A673 (cell line): ENCODE measurements around the gene TMEM215. TPM values are rescaled to one million over a fixed set of nuclear protein-coding genes. Genes with fewer than 3 reads are reported as not detected.
A peak's percentile ranks its signal among the peaks of the same experiment; 100 is the strongest.

Experiments used
- BruUV-seq: library from RNA; stranded (reverse); fragments of 400-500 nt; replicated peaks from 2 replicates; lab custom pipeline; 2021; lab: Mats Ljungman, UMichigan
- CTCF ChIA-PET: fragments of 300-600 bp; sonication (Branson Sonifier 250); formaldehyde crosslinking; loops from one replicate; lab custom pipeline; 2022; ENCODE audit warnings: antibody characterized with exemption; lab: Charles Lee
- POLR2A ChIA-PET: fragments of 300-600 bp; sonication (Branson Sonifier 250); formaldehyde crosslinking; loops from one replicate; lab custom pipeline; 2022; ENCODE audit warnings: antibody characterized with exemption; ENCODE audit not compliant: low non-redundant PET; lab: Charles Lee
- DNase-seq: peaks from one replicate; pipeline ENCODE4 v3.0.0-alpha.2; 2015; ENCODE audit warnings: low spot score
- H3K27ac ChIP-seq: fragments of 200-600 bp; sonication (generic); 2 replicates; pipeline ENCODE4 v1.5.1; 2016; ENCODE audit warnings: mixed run types, low read depth, mild to moderate bottlenecking, mixed read lengths, antibody characterized with exemption, low read length; ENCODE audit not compliant: poor library complexity, severe bottlenecking
- H3K27me3 ChIP-seq: fragments of 200-600 bp; sonication (generic); replicated peaks from 2 replicates; pipeline ENCODE4 v1.6.1; 2017; ENCODE audit warnings: mixed run types, low read depth, mild to moderate bottlenecking, mixed read lengths, antibody characterized with exemption, low read length; ENCODE audit not compliant: insufficient read depth, poor library complexity
- H3K36me3 ChIP-seq: fragments of 200-600 bp; sonication (generic); 2 replicates; pipeline ENCODE4 v1.6.1; 2016; ENCODE audit warnings: mixed run types, mild to moderate bottlenecking, mixed read lengths, antibody characterized with exemption, low read length; ENCODE audit not compliant: insufficient read depth, poor library complexity, severe bottlenecking
- H3K4me1 ChIP-seq: fragments of 200-600 bp; sonication (generic); 2 replicates; pipeline ENCODE4 v1.6.1; 2017; ENCODE audit warnings: mixed run types, mild to moderate bottlenecking, mixed read lengths, antibody characterized with exemption, low read length; ENCODE audit not compliant: insufficient read depth, poor library complexity, severe bottlenecking
- H3K4me3 ChIP-seq: fragments of 200-600 bp; sonication (generic); 2 replicates; pipeline ENCODE4 v1.5.1; 2016; ENCODE audit warnings: low read depth, mixed run types, mild to moderate bottlenecking, mixed read lengths, low read length; ENCODE audit not compliant: poor library complexity, severe bottlenecking
- H3K9me3 ChIP-seq: fragments of 200-600 bp; sonication (generic); 2 replicates; pipeline ENCODE4 v1.6.1; 2016; ENCODE audit warnings: mixed run types, low read depth, mild to moderate bottlenecking, mixed read lengths, antibody characterized with exemption, low read length; ENCODE audit not compliant: poor library complexity, severe bottlenecking
- EZH2 ChIP-seq: fragments of 200-600 bp; sonication (generic); IDR thresholded peaks from 2 replicates; pipeline ENCODE4 v1.6.1; 2017; ENCODE audit warnings: borderline replicate concordance, low read depth, mild to moderate bottlenecking, mixed read lengths, antibody characterized with exemption, low read length; ENCODE audit not compliant: poor library complexity, severe bottlenecking
- intact Hi-C: fragments of 100-400 bp; cut with micrococcal nuclease; formaldehyde crosslinking; loops from one replicate; pipeline ENCODE4 v1.10.0; 2022; ENCODE audit not compliant: unreplicated experiment
- total RNA-seq: library from RNA; stranded (reverse); gene quantifications from 2 replicates; pipeline ENCODE4 v1.2.3, GENCODE V29; 2021
- TF ChIP-seq, protein P1 (sequence below): fragments of 300-800, 200-600 bp; sonication (generic); conservative IDR thresholded peaks from 2 replicates; pipeline ENCODE4 v1.5.1; 2017; ENCODE audit warnings: low read depth, mild to moderate bottlenecking, antibody characterized with exemption, low read length, moderate library complexity, mixed read lengths

TMEM215 gene
- total RNA-seq, 1 experiment from 2014 or later: not detected

- intact Hi-C loops: no loop called here
- BruUV-seq: no TSS peak
- H3K4me1 ChIP-seq: no peaks in the 10 kb centered on the region
- peaks cover 9% of the 10 kb centered on the region for H3K9me3 ChIP-seq
- peaks cover 50% of the 10 kb centered on the region for H3K27me3 ChIP-seq
- CTCF ChIA-PET: no interaction called here
- POLR2A ChIA-PET: no interaction called here
- TF ChIP-seq, protein P1, sequence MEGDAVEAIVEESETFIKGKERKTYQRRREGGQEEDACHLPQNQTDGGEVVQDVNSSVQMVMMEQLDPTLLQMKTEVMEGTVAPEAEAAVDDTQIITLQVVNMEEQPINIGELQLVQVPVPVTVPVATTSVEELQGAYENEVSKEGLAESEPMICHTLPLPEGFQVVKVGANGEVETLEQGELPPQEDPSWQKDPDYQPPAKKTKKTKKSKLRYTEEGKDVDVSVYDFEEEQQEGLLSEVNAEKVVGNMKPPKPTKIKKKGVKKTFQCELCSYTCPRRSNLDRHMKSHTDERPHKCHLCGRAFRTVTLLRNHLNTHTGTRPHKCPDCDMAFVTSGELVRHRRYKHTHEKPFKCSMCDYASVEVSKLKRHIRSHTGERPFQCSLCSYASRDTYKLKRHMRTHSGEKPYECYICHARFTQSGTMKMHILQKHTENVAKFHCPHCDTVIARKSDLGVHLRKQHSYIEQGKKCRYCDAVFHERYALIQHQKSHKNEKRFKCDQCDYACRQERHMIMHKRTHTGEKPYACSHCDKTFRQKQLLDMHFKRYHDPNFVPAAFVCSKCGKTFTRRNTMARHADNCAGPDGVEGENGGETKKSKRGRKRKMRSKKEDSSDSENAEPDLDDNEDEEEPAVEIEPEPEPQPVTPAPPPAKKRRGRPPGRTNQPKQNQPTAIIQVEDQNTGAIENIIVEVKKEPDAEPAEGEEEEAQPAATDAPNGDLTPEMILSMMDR: no peak
- no peak for TF ChIP-seq EZH2
- no peak overlapping the region for H3K4me3 ChIP-seq
- H3K27ac ChIP-seq: no peak overlapping the region
- H3K36me3 ChIP-seq: no peaks in the 10 kb centered on the region
- DNase-seq: no peak
Measured at GRCh38 chr9:32775283-32775682, 8.1 kb upstream of the TMEM215 start.

- Histone ChIP-seq H3K27me3 (peaks cover 56% of the 10 kb centered on the region), H3K4me3 (no peak overlapping the region), H3K27ac (no peak overlapping the region), H3K9me3 (peaks cover 9% of the 10 kb centered on the region), H3K4me1 (no peaks in the 10 kb centered on the region), H3K36me3 (no peaks in the 10 kb centered on the region)
- ChIA-PET POLR2A (no interaction called here), CTCF (no interaction called here)
- no peak for TF ChIP-seq EZH2
- TF ChIP-seq, protein P1: no peak
- DNase-seq: no peak
- intact Hi-C loops: no loop called here
- BruUV-seq: no TSS peak
Measured at GRCh38 chr9:32776201-32776600, 7.1 kb upstream of the TMEM215 start.

GRCh38 chr9:32782476-32783167 is 718 bp upstream of the TMEM215 start:
- no TSS peak for BruUV-seq
- intact Hi-C loops: no loop called here
- Histone ChIP-seq H3K9me3 (no peaks in the 10 kb centered on the region), H3K27me3 (peaks cover 99% of the 10 kb centered on the region), H3K4me3 (peak overlapping the region; percentile 27), H3K4me1 (no peaks in the 10 kb centered on the region), H3K36me3 (no peaks in the 10 kb centered on the region), H3K27ac (no peak overlapping the region)
- POLR2A ChIA-PET: no interaction called here
- CTCF ChIA-PET: no interaction called here
- no peak for TF ChIP-seq EZH2
- TF ChIP-seq, protein P1: no peak
- no peak for DNase-seq
